Upper lobe of left lung (tissue), 6 donors: Measurements from ENCODE around the gene WSB1. TPM values are rescaled to one million over a fixed set of nuclear protein-coding genes. Genes with fewer than 3 reads are reported as not detected.
"Not testable (repeated sequence)": the region's sequence is repeated elsewhere in the genome, so short reads cannot be mapped to it uniquely, and the experiment has no call there.

Experiments
- ATAC-seq, 2 donors: fragments of 200-7000 bp; cut with Tn5 transposase; one replicate each; pipeline ENCODE4 v1.9.1; 2022; ENCODE audit warnings: mild to moderate bottlenecking in 2 of 2, moderate library complexity in 2 of 2; ENCODE audit not compliant: low FRiP score in 2 of 2
- DNase-seq, 2 donors: peaks; one replicate each; pipeline ENCODE4 v3.0.0-alpha.2; 2019 to 2020
- H3K27ac ChIP-seq, 4 donors: fragments of 200-600 bp; sonication (generic); one replicate each; pipeline ENCODE4 v1.5.1; 2016 to 2019
- H3K27me3 ChIP-seq, 4 donors: fragments of 200-600 bp; sonication (generic); one replicate each; pipeline ENCODE4 v1.5.1; 2017 to 2019
- H3K36me3 ChIP-seq, 4 donors: fragments of 200-600 bp; sonication (generic); one replicate each; pipeline ENCODE4 v1.5.1; 2016 to 2019
- H3K4me1 ChIP-seq, 4 donors: fragments of 200-600 bp; sonication (generic); one replicate each; pipeline ENCODE4 v1.5.1; 2018 to 2019
- H3K4me3 ChIP-seq, 4 donors: fragments of 200-600 bp; sonication (generic); one replicate each; pipeline ENCODE4 v1.5.1; 2017 to 2019; ENCODE audit warnings: mild to moderate bottlenecking in 2 of 4, moderate library complexity in 1 of 4
- H3K9me3 ChIP-seq, 4 donors: fragments of 200-600 bp; sonication (generic); one replicate each; pipeline ENCODE4 v1.5.1; 2018 to 2019
- EP300 ChIP-seq, 4 donors: sonication (generic); formaldehyde crosslinking; IDR thresholded peaks; one replicate each; pipeline ENCODE4 v1.5.1; 2017; ENCODE audit warnings: antibody characterized with exemption in 4 of 4, control low read depth in 2 of 4
- POLR2A ChIP-seq, 4 donors: fragments of 450-650 bp; IDR thresholded peaks; one replicate each; pipeline ENCODE4 v1.5.1; 2016 to 2017; ENCODE audit warnings: antibody characterized with exemption in 4 of 4, mild to moderate bottlenecking in 2 of 4
- POLR2AphosphoS5 ChIP-seq, 2 donors: sonication (generic); formaldehyde crosslinking; IDR thresholded peaks; one replicate each; pipeline ENCODE4 v1.5.1; 2017; ENCODE audit warnings: antibody characterized with exemption in 2 of 2
- WGBS, 2 donors: methylation state at CpG; one replicate each; pipeline ENCODE4 v1.1.5; 2017 to 2018; 5-methylcytosine and 5-hydroxymethylcytosine counted together
- total RNA-seq, 6 donors: library from RNA; depleted of rRNA in 4 of 6; stranded (reverse); fragments of >200 nt in 4 of 6; gene quantifications; one replicate each; pipeline versions ENCODE4 v1.1.0 to v1.2.1, GENCODE V29; 2016 to 2021
- TF ChIP-seq, protein P1 (sequence below), 6 experiments: fragments of 450-650 bp in 4 of 6; fragments of 200-600 bp in 2 of 6; sonication (generic) in 2 of 6; IDR thresholded peaks; one replicate each; pipeline ENCODE4 v1.5.1; 2016 to 2019; ENCODE audit warnings: antibody characterized with exemption in 6 of 6
- donor health status: DM: no; HTN: no; CAD: no; lungs with moderate emphysema.
- donor health status: DM: no; HTN: yes; CAD: no; lungs with severe emphysema.

Gene WSB1
- total RNA-seq, 6 donors from 2014 or later, result 261 to 514 (median 328) TPM

DNA sequence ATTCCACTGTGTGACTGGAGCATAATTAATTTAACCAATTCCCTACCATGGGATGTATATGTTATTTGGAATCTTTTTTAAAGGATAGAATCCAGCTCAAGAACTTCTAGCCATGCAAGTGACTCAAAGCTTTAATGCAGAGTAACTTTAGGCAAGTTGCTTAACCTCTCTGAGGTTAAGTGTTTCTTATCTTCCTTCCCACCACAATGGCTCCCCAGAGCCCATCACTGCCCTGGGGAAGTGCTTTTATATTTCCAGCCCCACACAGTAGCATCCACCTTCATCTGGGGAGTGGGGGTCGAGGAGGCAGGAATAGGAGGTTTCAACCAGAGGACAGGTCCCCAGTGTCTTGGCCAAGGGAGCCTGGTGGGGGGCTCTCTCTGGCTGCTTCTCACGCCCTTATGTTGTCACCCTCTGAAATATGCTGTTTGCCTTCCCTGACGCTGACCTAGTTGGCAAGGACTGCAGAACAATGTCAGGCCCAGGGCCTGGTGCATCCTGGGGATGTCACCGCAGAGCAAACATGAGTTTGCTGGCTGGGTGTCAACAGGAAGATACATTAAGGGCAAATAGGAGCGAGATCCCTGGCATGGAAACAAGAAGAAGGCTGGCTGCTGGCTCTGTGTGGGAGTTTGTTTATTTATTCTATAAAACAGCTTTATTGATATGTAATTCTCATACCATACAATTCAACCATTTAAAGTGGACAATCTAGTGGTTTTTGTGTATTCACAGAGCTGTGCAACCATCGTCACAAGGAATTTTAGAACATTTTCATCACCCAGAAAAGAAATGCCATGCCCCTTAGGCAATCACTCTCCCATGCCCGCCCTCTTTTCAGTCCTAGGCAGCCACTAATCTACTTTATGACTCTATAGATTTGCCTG lies 46.6 kb upstream of the WSB1 start:
- Histone ChIP-seq H3K4me3 (no peak overlapping the region), H3K27me3 (no peaks in the 10 kb centered on the region), H3K27ac (peak overlapping the region; percentile 84 to 92 (median 84)), H3K4me1 (peaks cover 48 to 61% (median 56%) of the 10 kb centered on the region in 4 donors), H3K9me3 (no peaks in the 10 kb centered on the region), H3K36me3 (no peaks in the 10 kb centered on the region)
- TF ChIP-seq, protein P1, sequence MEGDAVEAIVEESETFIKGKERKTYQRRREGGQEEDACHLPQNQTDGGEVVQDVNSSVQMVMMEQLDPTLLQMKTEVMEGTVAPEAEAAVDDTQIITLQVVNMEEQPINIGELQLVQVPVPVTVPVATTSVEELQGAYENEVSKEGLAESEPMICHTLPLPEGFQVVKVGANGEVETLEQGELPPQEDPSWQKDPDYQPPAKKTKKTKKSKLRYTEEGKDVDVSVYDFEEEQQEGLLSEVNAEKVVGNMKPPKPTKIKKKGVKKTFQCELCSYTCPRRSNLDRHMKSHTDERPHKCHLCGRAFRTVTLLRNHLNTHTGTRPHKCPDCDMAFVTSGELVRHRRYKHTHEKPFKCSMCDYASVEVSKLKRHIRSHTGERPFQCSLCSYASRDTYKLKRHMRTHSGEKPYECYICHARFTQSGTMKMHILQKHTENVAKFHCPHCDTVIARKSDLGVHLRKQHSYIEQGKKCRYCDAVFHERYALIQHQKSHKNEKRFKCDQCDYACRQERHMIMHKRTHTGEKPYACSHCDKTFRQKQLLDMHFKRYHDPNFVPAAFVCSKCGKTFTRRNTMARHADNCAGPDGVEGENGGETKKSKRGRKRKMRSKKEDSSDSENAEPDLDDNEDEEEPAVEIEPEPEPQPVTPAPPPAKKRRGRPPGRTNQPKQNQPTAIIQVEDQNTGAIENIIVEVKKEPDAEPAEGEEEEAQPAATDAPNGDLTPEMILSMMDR (IDR thresholded peaks at IDR 0.05), result no peak
- TF ChIP-seq EP300 (IDR thresholded peaks at IDR 0.05) (peak in 2 of 4 donors; percentile 45 to 94), POLR2AphosphoS5 (IDR thresholded peaks at IDR 0.05) (peak; percentile 87 to 95)
- peak in 1 of 2 donors; percentile 74 for DNase-seq
- 27 to 31% methylated on average over 5 to 6 of the region's 7 CpGs for WGBS, 2 donors
- ATAC-seq, result peak; percentile 38 to 56

DNA sequence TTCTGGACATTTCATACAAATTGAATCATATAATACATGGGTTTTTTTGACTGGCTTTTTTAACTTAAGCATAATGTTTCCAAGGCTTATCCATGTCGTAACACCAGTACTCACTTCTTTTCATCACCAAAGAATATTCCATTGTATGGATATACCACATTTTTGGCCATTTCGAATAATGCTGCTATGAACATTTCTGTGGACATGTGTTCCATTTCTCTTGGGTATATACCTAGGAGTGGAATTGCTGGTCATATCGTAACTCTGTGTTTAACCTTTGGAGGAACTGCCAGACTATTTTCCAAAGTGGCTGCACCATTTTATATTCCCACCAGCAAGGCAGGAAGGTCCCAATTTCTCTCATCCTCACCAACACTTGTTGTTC lies 46.0 kb upstream of the WSB1 start:
- DNase-seq, result no peak
- Histone ChIP-seq H3K4me3 (no peak overlapping the region), H3K9me3 (no peaks in the 10 kb centered on the region), H3K27me3 (no peaks in the 10 kb centered on the region), H3K36me3 (no peaks in the 10 kb centered on the region), H3K27ac (peak overlapping the region; percentile 84 to 92 (median 84)), H3K4me1 (peaks cover 43 to 57% (median 50%) of the 10 kb centered on the region in 4 donors)
- ATAC-seq, result no peak
- WGBS, 2 donors, result 89 to 91% methylated on average over 3 of the region's 3 CpGs
- TF ChIP-seq POLR2AphosphoS5 (IDR thresholded peaks at IDR 0.05) (no peak), EP300 (IDR thresholded peaks at IDR 0.05) (no peak), POLR2A (IDR thresholded peaks at IDR 0.05) (no peak)
- TF ChIP-seq, protein P1 (IDR thresholded peaks at IDR 0.05), result no peak

DNA sequence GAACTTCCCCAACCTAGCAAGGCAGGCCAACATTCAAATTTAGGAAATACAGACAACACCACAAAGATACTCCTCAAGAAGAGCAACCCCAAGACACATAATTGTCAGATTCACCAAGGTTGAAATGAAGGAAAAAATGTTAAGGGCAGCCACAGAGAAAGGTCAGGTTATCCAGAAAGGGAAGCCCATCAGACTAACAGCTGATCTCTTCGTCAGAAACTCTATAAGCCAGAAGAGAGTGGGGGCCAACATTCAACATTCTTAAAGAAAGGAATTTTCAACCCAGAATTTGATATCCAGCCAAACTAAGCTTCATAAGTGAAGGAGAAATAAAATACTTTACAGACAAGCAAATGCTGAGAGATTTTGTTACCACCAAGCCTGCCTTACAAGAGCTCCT lies 43.1 kb upstream of the WSB1 start:
- not testable (repeated sequence) for DNase-seq, H3K4me3 ChIP-seq, ATAC-seq, H3K27ac ChIP-seq, H3K9me3 ChIP-seq, H3K27me3 ChIP-seq, H3K36me3 ChIP-seq
- H3K4me1 ChIP-seq, result peaks cover 19 to 34% (median 31%) of the 10 kb centered on the region in 4 donors
- WGBS, 2 donors, result 38 to 67% methylated on average over 1 of the region's 1 CpG

DNA sequence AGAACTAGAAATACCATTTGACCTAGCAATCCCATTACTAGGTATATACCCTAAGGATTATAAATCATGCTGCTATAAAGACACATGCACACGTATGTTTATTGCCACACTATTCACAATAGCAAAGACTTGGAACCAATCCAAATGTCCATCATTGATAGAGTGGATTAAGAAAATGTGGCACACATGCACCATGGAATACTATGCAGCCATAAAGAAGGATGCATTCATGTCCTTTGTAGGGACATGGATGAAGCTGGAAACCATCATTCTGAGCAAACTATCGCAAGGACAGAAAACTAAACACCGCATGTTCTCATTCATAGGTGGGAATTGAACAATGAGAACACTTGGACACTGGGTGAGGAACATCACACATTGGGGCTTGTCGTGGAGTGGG lies 39.1 kb upstream of the WSB1 start:
- 91 to 93% methylated on average over 4 of the region's 4 CpGs for WGBS, 2 donors
- not testable (repeated sequence) for ATAC-seq, DNase-seq, H3K9me3 ChIP-seq, H3K4me3 ChIP-seq, H3K27me3 ChIP-seq, H3K36me3 ChIP-seq, H3K27ac ChIP-seq
- H3K4me1 ChIP-seq, result peaks cover 22 to 26% (median 24%) of the 10 kb centered on the region in 4 donors

DNA sequence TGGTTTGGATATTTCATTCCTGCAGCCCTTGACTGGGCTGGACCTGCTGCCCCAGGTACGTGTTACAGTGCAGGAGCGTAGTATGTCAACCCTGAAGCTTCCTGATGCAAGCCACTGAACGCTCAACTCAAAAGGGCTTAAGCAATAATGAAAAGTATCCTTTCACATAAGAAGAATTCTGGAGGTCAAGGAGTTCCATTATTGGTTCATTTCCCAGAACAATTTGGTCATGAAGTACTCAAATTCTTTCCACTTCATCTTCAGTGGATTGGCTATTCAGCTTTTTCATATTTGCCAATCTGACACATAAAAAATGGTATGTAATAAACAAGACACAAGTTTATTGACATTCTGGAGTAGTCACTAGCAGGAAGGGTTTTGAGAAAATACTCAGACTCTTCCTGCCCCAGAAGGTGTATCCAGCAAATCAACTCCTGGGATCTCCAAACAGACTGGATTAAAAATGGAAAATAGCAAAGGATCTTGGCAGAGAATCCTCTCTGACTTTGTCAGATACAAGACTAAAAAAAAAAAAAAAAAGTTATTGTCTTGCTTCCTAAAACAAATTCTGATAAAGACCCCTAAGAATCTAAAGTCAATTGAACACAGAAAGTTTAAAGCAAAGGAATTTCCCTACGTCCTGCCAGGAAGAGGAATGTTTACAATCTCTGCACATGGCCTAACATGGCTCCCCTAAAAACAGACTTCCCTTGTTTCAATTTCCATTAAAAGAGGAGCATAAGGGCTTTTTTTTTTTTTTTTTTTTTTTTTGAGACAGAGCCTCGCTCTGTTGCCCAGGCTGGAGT lies 37.5 kb upstream of the WSB1 start:
- Histone ChIP-seq H3K4me3 (no peak overlapping the region), H3K27me3 (no peaks in the 10 kb centered on the region), H3K27ac (peak overlapping the region; percentile 72 to 78 (median 76)), H3K36me3 (no peaks in the 10 kb centered on the region), H3K9me3 (no peaks in the 10 kb centered on the region), H3K4me1 (peaks cover 22 to 26% (median 23%) of the 10 kb centered on the region in 4 donors)
- peak; percentile 75 to 90 for ATAC-seq
- peak in 1 of 2 donors; percentile 78 for DNase-seq
- WGBS, 2 donors, result 21 to 35% methylated on average over 5 of the region's 5 CpGs
- TF ChIP-seq, protein P1 (IDR thresholded peaks at IDR 0.05), result no peak
- peak; percentile 80 to 99 (median 87) for TF ChIP-seq EP300 (IDR thresholded peaks at IDR 0.05)
- peak; percentile 52 to 87 for TF ChIP-seq POLR2AphosphoS5 (IDR thresholded peaks at IDR 0.05)
- TF ChIP-seq POLR2A (IDR thresholded peaks at IDR 0.05), result peak in 1 of 4 donors; percentile 28
